NB4 (cell line): Measurements from ENCODE around the gene NRXN3.

Experiments used
- CTCF ChIP-seq: IDR thresholded peaks from one replicate; pipeline ENCODE4 v1.5.1; 2012; ENCODE audit warnings: low read depth, low read length
- POLR2A ChIP-seq: IDR thresholded peaks from 2 replicates; pipeline ENCODE4 v1.6.1; 2011; ENCODE audit warnings: mild to moderate bottlenecking; ENCODE audit not compliant: insufficient read length; ENCODE audit errors: extremely low read depth
- TF ChIP-seq, protein P1 (sequence below): IDR thresholded peaks from 2 replicates; pipeline ENCODE4 v1.6.1; 2011; ENCODE audit warnings: low read depth, low read length

DNA sequence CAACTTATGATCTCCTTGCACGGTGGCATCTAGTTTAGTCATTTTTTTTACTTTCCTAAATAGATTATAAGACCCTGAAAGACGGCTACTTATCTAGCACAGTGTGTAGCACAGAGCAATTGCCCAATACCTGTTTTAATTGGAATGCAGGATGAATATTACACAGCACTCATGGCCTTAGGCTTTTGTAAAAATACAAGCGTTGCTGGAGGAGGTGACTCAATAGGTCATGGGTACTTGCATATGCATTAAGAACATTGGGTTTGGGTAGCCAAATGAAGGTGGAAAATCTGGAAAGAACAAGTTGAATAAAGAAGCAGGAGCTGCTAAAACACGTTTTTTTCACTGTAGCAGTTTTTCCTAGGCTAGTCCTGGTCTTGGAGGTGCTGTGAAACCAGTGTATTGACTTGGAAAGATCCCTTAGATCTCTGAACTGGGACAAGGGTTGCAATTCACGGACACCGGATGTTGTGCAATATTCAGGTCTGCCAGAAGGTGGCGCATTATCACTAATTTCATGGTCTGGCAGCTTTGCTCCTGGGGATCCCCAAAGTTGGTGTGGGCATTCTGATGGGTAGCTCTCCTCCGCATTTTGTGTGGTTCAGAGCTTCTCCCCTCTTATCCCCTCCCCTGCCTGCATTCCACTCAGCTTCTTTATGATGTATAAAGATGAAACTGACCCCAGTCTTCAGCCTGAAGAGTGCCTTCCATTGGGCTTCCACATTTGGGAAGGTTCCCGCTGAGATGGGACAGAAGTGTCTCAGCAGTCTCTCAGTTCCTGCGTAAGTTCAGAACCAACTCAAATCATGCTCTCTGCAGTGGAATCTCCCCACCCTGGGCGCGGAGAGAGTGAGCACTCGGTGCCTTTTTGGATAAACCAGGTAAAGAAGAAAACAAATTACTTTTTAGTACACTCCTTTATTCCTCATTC, 278.3 kb downstream of the NRXN3 start:
- peak; percentile 65 for TF ChIP-seq CTCF
- TF ChIP-seq POLR2A = no peak
- TF ChIP-seq, protein P1, sequence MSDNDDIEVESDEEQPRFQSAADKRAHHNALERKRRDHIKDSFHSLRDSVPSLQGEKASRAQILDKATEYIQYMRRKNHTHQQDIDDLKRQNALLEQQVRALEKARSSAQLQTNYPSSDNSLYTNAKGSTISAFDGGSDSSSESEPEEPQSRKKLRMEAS = no peak
